HL-60/S4 treated with retinoic acid at 250 ng/mL for 4 days and 3 days (cell line): Measurements from ENCODE around the gene NPIPB6.

ENCODE experiments used
- in situ Hi-C: fragments of 300-500 bp; cut with MboI; formaldehyde crosslinking; loops from 2 replicates; pipeline ENCODE4 v1.7.0; 2022; ENCODE audit warnings: low sequenced_read_pairs

NPIPB6 gene

DNA sequence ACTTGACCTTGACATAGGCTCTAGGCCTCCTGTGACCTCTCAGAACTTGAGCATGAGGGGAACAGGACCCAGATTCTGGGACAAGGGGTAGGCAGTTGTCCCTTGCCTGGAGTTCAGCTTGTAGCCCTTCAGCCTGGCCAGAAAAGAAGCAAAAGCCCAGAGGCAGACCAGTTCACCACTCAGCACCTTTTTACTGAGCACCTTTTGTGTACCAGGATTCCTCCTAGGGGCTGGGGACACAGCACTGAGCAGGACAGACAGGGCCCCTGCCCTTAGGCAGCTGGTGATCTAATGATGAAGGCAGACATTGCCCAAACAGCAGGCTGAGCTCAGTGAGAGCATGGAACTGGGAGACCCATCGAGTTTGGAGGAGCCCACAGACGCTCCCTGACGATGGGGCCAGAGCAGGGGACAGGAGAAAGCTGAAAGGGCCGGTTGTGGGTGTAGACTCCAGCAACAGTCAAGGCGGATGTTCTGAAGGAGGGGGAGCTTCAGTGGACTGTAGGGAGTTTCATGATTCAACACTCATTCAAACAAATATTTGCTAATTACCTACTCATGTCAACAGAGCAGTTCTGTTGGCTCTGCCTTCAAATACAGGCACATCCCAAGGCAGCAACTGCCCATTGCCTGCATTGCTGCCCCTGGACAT, 38.9 kb downstream of the NPIPB6 start:
- in situ Hi-C loops = no loop called here

DNA sequence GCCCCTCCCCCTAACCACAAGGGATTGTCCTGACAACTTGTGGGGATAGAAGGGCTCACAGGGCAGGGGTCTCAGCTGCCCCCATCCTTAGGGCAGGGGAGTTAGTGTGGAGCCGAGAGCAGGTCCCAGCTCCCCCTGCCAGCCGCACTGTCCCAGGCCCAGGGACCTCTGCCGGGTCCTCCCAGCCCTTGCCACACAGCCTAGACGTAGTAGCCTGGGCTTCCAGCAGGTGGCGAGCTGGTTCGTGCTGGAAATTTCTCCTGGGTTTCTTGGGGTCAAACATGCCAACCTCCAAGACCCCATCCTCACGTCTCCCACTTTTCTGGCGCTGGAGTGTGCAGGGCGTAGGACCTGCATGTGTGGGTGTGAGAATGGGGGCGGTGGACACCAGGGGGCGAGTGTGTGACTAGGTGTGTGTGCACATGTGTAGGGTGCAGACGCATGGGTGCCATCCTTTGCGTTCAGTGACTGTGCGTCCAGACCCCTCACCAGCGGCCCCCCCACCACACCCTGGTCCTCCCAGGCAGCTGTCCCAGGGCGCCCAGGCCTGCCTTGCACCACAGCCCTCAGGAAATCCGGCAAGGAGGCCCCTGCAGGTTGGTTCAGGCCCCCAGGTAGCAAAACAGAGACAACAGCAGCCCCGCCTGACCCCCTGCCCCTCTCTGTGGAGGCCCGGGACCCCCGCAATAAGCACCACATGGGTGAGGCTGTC, 41.5 kb downstream of the NPIPB6 start:
- in situ Hi-C loops = no loop called here

DNA sequence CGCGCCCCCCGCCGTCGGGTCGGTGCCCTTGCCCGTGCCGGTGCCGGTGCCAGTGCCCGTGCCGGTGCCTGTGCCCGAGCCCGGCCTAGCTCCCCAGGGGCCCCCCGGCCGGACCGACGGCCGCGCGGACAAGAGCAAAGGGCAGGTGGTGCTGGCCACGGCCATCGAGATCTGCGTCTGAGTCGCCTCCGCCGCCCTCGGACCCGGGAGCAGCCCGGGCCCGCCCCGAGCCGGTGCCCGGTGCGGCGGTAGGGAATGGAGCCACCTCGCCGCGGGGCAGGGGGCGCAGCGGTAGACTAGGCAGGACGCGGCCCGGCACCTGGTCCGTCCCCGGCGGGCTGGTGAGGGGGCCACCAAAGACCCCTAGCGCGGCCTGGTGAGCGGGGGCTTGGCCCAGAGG, 42.6 kb downstream of the NPIPB6 start:
- in situ Hi-C loops = no loop called here

DNA sequence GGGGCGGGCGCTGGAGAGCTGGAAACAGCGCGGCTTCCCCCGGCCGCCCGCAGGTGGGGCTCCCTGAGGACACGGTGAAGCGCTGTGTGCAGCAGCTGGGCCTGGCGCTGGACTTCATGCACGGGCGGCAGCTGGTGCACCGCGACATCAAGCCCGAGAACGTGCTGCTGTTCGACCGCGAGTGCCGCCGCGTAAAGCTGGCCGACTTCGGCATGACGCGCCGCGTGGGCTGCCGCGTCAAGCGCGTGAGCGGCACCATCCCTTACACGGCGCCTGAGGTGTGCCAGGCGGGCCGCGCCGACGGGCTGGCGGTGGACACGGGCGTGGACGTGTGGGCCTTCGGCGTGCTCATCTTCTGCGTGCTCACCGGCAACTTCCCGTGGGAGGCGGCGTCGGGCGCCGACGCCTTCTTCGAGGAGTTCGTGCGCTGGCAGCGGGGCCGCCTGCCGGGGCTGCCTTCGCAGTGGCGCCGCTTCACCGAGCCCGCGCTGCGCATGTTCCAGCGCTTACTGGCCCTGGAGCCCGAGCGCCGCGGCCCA, 43.2 kb downstream of the NPIPB6 start:
- in situ Hi-C loops = no loop called here

DNA sequence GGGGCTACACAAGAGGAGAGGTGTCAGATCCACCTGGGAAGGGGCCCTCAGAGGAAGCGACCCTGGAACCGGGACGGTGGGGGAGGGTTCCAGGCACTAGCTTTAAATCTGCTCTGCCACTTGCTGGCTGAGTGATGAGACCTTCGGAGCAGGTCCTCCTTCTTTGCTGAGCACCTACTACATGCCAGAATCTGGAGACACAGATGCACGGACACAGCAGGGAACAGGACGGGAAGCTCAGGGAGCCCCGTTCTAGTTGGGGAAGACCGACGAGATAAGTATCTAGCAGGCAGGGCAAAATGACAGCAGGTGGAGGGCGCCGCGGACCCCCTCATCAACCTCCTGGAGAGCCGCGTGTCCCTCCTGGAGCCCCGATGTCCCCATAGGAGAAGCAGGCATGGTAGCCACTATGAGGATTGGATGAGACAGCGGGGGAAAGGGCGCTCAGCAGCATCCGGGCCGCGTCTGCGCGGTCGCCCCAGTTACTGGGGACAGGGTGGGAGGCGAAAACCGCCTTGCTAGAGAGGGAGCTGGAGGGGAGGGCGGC, 43.8 kb downstream of the NPIPB6 start:
- in situ Hi-C loops = no loop called here

DNA sequence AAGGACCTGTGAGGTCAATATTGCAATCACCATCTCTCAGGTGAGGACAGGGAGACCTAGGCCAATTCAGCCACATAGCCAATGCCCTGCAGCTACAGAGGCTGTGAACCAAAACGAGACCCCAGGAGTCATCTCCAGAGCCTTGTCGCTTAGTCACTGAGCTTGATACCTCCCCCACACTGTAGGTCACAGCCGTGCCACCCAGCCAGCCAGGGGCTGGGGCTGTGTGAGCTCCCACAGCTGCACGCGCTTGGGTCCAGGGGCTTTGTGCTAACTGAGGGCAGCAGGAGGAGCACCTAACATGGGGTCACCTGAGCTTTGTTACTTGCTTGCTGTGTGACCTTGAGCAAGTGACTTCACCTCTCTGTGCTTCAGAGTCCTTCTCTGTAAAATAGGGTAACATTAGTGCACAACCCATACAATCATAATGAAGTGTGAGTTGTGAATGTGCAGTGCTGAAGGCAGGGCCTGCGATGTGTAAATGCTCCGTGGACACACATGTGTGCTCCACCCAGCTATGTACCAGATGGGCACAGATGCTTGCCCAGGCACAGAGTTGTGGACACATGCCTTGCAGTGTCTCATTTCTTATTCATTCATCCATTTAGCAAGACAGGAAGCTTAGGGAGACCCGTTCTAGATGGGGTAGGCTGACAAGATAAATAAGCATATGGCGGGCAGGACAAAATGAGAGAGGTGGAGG, 45.1 kb downstream of the NPIPB6 start:
- in situ Hi-C loops = no loop called here

DNA sequence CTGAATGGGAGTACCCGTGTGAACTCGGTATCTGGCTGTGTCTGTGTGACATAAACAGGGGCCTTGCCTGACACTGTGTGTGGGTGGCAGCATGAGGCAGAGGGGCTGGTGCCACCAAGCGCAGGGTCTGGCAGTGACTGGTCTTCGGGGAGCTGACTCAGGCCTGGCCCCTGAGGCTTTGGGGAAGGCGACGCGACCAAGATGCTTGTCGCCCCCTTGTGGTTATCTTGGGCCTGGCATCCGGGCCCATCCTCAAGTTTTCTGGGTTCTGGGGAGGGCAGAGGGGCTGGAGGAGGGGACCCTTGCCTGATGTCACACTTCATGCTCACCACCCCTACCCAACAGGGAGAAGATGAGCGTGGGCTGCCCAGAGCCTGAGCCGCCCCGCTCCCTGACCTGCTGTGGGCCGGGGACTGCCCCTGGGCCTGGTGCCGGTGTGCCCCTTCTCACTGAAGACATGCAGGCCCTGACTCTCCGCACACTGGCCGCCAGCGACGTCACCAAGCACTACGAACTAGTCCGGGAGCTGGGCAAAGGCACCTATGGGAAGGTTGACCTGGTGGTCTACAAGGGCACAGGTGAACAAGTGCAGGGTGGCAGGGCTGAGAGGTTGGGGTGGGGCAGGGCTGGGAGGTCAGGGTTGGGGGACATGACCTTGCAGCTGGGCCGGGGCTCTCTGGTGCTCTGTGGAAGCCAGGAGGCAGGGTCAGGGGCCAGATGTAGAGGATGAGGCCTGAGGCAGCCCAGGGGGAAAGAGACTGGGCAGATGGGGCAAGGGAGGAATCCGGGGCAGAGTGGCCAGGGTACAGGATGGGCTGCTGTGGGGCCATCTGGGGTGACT, 46.0 kb downstream of the NPIPB6 start:
- in situ Hi-C loops = no loop called here

DNA sequence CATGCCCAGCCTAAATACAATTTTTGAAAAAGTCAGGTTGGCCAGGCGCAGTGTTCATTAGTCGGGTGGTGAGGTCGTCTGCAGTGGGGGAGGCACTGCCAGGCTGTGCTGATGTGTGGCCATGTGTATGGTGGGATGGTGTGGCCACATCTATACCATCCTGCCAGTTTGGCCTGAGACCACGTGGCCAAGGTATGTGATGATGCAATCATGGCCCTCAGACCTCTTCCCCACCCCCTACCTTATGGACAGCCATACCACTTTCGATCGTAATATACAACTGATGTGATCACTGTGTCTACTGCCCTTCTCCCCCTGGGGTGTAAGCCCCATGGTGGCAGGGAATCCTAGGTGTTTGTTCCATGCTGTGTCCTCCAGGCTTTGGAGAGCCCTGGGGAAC, 47.3 kb downstream of the NPIPB6 start:
- in situ Hi-C loops = no loop called here

DNA sequence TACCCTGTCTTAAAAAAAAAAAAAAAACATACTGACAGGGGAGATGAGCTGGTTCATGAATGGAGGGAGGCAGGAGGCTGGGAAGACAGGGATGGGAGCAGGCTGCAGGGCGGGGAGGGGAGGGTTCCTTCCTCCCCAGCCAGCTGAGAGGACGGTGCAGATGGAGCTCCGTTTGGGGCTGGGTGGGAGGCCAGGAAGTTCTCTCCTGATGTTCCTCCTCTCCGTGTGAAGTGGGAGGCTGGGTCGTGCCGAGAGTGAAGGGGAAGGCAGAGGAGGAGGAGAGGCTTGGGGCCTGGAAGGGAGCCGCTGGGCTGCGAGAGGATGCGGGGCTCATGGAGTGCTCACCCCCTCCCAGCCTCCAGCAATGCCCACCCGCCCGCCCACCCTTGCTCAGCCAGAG, 49.7 kb downstream of the NPIPB6 start:
- in situ Hi-C loops = no loop called here

DNA sequence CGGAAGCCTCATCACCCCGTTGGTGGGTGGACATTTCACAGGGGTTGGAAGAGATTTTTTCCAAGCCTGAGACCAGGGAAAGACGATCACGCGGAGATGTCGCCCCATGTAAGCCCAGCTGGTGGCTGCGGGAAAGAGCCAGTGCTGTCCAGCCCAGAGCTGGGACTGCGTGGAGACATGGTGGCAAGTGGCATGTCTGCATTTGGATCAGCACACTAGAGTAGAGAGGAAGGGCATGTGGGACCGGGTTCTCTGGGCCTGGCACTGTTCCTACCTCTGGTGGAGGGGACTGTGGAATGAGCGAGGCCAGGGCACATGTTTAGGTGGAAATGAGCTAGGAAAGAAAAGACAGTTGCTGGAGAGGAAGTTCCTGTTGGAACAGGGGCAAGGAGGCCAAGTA, 51.0 kb downstream of the NPIPB6 start:
- in situ Hi-C loops = no loop called here

DNA sequence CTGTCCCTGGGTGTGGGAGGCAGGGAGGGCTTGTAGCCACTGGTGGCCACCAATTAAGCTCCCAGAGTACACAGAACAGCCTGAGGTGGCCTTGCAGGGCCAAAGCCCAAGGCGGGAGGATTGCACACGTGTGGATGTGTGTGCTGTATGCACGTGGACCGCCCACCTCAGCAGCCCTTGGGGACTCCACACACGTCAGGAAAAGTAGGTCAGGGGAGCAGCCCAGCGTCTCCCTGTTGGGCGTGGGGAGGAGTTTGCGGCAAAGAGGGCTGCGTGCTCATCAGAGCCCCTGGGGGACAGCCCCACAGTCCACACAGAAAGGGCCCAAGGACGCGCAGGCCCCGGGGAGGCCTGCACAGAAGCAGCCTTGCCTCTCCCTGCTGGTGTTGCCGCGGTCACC, 51.4 kb downstream of the NPIPB6 start:
- in situ Hi-C loops = no loop called here

DNA sequence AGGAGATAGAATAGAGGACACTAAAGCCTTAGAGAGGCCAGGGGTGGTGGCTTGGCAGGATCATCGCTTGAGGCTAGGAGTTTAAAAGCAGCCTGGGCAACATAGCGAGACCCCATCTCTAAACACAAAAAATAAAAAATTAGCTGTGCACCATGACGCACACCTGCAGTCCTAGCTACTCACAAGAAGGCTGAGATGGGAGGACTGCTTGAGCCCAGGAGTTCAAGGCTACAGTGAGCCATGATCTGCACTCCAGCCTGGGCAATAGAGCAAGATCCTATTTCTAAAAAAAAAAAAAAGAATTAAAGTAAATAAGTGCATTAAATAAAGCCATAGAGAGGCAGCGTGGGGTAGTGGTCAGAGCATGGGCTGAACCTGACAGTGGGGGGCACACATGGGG, 51.9 kb downstream of the NPIPB6 start:
- in situ Hi-C loops = no loop called here

DNA sequence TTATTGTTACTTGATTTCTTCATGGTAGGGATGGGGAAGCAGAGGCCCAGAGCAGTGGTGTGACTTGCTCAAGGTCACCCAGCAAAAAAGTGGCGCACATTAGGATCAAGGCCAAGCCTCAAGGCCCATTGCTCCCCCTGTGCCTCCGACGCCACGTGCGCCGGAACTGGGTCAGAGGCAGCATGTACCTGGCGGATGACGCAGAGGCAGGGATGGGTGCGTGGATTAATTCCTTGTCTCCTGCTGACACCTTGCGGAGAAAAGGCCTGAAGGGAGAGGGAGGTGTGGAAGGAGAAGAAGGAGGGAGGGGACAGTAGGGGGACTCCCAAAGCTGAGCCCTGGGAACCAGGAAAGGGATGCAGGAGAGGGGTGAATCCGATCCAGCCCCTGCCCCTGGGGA, 52.5 kb downstream of the NPIPB6 start:
- in situ Hi-C loops = no loop called here

DNA sequence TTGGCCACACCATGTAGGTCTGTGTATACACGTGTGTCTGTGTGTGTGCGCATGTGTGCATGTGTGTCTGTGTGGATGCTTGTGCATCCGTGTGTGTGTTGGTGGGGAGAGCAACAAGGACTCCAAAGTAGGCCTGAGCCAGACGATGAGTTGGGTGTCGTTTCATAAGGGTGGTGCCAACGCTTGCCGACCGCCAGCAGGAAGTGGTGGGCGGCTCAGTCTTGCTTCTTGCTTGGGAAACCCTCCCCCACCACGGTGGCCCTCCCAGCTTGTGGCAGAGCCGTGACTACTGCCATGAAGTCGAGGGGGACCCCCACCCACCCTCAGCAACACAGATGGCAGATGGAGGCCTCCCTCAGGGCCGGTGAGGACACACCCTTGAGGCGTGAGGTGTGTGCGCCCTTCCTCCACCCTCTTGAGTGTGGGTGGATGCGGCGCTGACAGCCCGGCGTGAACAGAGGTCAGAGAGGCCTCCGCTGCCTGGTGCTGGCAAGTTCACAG, 53.4 kb downstream of the NPIPB6 start:
- in situ Hi-C loops = no loop called here

DNA sequence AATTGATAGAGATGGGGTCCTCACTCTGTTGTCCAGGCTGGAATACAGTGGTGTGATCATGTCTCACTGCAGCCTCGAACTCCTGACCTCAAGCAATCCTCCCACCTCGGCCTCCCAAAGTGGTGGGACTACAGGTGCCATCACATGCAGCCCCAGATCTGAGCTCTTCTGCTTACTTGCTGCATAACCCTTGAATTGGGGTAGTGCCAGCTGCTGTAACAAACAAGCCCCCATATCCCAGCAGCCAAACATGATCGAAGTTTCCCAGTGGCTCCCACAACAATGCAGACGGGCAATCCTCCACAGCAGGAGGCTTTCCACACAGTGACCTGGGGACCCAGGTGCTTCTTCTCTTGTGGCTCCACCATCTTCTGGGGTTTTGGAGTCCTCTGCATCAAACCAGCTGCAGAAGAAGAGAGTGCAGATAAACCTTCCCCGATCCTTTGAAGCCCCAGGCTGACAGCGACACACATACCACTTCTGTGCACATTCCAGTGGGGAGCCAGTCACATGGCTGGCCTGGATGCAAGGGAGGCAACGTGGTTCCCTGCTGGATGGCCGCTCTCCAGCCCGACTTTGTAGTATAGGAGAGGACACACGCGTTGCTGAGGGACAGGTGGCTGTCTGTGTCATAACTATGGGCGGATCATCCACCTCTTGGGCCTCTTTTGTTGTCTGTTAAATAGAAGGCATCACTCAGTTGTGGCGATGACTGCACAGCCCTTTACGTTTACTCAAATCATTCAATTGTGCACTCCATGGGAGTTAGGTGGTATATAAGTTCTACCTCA, 54.3 kb downstream of the NPIPB6 start:
- in situ Hi-C loops = no loop called here

DNA sequence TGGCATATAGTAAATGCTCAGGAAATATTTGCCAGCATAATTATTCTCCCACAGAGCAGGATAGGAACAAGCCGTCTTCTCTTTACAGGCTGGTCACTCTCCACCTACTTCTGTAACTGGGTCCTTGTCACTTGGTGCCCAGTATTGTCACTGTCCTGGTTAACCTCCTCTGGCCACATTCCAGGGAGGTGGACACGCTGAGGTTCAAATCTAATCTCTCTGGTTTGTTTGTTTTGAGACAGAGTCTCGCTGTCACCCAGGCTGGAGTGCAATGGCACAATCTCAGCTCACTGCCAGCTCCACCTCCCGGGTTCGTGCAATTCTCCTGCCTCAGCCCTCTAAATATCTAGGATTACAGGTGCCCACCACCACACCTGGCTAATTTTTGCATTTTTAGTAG, 55.4 kb downstream of the NPIPB6 start:
- in situ Hi-C loops = no loop called here

DNA sequence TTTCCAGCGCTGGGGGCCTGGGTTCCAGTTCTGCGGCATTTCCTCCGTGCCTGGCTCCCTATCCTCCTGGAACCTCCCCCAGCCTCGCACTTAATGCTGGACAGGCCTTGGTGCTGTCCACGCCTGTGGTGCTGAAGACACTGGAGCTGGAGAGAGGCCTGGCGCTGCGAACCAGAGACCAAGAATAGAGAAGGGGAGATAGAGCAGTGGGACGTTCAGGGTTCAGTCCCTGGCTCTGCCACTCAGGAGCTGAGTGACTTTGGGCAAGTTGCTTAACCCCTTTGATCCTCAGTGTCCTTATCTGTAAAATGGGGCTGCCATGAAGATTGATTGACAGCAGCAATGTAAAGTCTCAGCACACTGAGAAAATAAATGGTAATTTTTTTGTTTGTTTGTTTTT, 59.1 kb downstream of the NPIPB6 start:
- in situ Hi-C loops = no loop called here

DNA sequence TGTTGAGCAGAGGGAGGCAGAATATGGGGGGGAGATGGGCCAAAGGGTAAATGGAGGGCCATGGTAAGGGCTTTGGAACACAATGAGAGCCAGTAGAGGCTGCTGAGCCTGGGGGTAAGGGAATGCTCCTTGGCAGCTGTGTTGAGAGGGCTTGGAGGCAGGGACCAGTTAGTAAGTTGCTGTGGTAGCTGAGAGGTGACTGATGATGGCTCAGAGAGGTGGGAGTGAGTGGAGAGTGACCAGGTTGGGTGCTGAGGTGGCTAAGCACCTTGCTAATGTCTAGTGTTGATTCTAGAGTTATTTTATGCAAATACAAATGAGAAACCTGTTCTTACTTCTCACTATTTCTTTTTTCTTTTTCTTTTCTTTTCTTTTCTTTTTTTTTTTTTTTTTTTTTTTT, 60.2 kb downstream of the NPIPB6 start:
- in situ Hi-C loops = no loop called here

DNA sequence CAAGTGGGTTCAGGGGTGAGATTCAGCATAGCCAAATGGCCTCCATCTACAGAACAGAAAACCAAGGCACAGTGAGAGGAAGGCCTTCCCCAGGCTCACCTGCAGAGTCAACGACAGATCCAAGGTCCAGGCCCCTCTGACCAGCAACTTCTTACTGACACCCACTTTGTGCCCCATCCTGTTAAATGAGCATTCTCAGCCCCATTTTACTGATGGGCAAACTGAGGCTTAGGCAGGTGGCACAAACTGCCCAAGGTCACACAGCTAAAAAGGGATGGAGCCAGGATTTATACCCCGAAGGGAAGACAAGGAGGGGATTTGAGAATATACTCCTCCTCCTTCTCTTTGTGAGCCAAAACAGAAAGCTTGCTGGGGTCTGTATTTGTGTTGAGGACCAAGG, 61.7 kb downstream of the NPIPB6 start:
- in situ Hi-C loops = no loop called here

DNA sequence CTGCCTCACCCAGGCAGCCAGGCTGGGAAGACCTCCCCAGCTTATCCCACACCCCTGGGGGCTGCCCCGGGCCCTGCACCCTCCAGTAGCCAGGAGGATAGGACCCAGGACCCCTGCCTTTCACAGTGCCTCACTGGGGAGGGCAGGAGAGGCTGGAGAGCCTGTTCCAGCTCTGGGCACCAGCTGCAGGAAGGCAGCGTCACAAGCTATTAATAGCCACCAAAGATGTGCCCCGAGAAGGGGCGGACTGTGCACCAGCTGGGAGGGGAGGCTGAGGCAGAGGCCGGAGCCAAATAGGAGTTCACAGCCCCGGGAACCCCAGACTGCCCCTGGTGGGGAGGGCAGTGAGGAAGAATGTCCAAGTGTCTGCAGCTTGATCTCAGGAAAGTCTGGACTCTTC, 62.2 kb downstream of the NPIPB6 start:
- in situ Hi-C loops = no loop called here
